AG09309 (cell line): ENCODE data around the gene TIMM17B.

Source experiments
- DNase-seq: peaks from one replicate; pipeline ENCODE4 v3.0.0-alpha.2; 2010; ENCODE audit warnings: low read depth
- H3K4me3 ChIP-seq: 2 replicates; pipeline ENCODE4 v1.5.1; 2011; ENCODE audit warnings: mild to moderate bottlenecking, low read depth, low read length, moderate library complexity; ENCODE audit not compliant: control insufficient read depth
- CTCF ChIP-seq: IDR thresholded peaks from 2 replicates; pipeline ENCODE4 v1.5.1; 2011; ENCODE audit warnings: mild to moderate bottlenecking, low read depth, low read length, inconsistent platforms; ENCODE audit not compliant: insufficient read depth, control insufficient read depth; ENCODE audit errors: missing control alignments

TIMM17B gene

GRCh38 chrX:48904626-48905025 lies 7.1 kb upstream of the TIMM17B start:
- no peak overlapping the region for H3K4me3 ChIP-seq
- no peak for DNase-seq
- TF ChIP-seq CTCF = no peak

- no peak for TF ChIP-seq CTCF
- DNase-seq = no peak
- no peak overlapping the region for H3K4me3 ChIP-seq
Measured at GRCh38 chrX:48904180-48904579, 6.6 kb upstream of the TIMM17B start.

- H3K4me3 ChIP-seq = no peak overlapping the region
- TF ChIP-seq CTCF = no peak
- DNase-seq = no peak
Measured at GRCh38 chrX:48903290-48903689, 5.7 kb upstream of the TIMM17B start.

GRCh38 chrX:48902776-48903175 lies 5.2 kb upstream of the TIMM17B start:
- no peak for TF ChIP-seq CTCF
- DNase-seq = no peak
- no peak overlapping the region for H3K4me3 ChIP-seq

GRCh38 chrX:48902135-48902534 lies 4.6 kb upstream of the TIMM17B start:
- no peak for TF ChIP-seq CTCF
- no peak overlapping the region for H3K4me3 ChIP-seq
- no peak for DNase-seq

- DNase-seq = no peak
- TF ChIP-seq CTCF = no peak
- no peak overlapping the region for H3K4me3 ChIP-seq
Measured at GRCh38 chrX:48901069-48901468, 3.5 kb upstream of the TIMM17B start.

- DNase-seq = no peak
- H3K4me3 ChIP-seq = no peak overlapping the region
- no peak for TF ChIP-seq CTCF
Measured at GRCh38 chrX:48899078-48899410, 1.5 kb upstream of the TIMM17B start.
